Femur (tissue), 1 donor: Measurements from ENCODE around the gene ROBO2.

Experiments
- DNase-seq: peaks from one replicate; pipeline ENCODE4 v3.0.0-alpha.2; 2017

Gene ROBO2

DNA sequence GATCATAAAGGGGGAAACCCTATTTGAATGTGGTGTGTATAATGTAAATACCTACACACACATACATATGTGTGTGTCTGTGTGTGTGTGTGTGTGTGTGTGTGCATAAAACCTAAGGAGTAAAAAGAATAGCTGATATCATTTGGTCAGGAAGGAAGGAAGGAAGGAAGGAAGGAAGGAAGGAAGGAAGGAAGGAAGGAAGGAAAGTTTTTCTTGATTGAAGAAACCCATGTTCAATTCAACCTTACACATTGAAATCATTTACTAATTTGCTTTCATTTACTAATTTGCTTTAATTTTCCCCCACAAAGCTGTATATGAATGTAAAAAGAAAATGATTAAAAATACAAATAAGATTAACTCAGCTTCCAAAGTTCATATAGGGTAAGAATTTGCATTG, 386.6 kb downstream of the ROBO2 start:
- no peak for DNase-seq

- DNase-seq = no peak
Observed at GRCh38 chr3:77427528-77427927, 387.6 kb downstream of the ROBO2 start.

DNA sequence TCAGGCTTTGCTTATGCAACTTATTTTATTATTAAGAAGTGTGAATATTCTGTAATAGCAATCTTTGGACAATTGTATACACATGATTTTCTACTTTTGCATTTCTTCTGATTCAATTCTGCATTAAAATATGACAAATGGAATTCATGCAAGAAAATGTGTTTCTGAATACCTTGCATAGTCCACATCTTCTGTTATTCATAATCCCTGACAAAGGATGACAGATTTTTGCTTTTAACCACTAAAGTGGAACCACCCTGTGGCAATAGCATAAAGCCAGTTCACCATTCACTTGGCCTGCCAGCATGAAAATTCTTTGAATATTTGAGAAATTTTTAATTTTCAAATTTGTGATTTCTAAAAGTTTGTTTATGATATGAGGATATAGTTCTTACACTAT, 397.0 kb downstream of the ROBO2 start:
- DNase-seq = no peak

DNA sequence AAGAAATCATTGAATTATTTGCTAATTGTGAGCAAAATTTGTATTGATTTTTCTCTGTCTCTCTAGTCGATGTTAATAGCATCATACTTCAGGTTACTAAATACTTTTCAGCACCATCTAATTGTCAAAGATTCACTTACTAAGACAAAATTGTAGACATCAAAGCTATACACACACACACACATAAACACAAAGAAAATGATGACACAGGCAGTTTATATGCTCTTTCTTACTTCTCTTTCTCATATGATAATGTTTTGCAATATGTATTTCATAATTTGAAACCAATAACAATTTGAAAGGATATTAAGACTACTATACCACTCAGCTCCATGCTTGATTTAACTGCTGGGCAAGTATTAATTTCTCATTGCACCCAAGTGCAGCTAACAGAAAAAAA, 406.2 kb downstream of the ROBO2 start:
- no peak for DNase-seq

DNA sequence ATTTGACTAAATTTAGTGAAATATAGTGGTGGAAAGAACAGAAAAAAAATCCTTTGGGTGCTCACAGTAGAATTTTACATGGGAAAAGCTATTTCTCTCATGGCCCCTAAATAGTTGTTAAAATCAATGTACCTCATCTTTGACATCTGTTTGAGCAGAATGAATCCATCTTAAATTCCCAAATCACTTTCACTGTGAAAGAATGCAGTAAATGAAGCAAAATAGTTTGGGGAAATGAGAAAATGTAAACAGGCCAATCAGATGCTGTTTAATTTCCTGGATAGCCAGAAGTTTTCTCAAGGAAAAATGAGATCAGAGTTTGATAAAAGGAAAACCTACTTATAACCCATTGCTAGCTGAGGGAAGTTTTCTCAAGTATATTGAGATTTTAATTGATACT, 406.9 kb downstream of the ROBO2 start:
- DNase-seq = no peak

- DNase-seq = no peak
Observed at GRCh38 chr3:77449459-77450350, 409.8 kb downstream of the ROBO2 start.

DNA sequence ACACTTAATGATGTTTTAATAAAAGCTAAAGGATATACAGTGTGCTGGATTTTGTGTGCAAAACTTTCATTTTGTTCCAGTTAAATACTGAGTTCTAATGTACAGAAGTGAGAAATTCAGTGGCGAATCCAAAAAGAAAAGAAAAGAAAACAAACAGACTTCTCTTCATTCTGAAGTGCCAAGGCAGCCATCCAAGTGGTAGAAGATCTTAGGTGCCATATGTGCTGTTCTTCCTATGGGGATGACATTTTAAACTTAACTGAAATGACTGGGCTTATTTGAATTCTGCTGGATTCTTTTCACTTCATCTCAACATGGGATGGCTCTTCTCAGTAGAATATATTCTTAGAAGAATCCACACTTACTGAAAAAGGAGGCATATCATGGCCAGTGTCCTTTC, 416.5 kb downstream of the ROBO2 start:
- DNase-seq = no peak

DNA sequence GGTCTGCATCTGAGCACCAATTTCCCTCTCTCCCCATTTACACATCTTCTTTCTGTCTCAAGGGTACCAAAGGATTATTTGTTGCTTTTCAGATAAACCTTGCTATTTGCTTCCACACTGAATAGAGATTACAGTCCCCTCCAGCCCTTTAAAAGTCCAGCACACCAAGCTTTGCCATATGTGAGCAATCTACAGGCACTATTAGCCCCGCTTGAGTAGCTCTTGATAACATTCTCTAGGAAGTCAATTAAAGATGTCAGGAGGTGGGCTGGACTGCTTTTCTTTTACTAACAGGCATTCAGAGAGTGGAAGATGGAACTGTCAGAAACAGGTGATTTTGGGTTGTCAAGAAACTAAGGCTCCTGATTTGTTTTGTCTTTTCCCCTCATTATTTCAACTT, 417.0 kb downstream of the ROBO2 start:
- no peak for DNase-seq

GRCh38 chr3:77459926-77460325, 420.0 kb downstream of the ROBO2 start:
- DNase-seq = no peak

DNA sequence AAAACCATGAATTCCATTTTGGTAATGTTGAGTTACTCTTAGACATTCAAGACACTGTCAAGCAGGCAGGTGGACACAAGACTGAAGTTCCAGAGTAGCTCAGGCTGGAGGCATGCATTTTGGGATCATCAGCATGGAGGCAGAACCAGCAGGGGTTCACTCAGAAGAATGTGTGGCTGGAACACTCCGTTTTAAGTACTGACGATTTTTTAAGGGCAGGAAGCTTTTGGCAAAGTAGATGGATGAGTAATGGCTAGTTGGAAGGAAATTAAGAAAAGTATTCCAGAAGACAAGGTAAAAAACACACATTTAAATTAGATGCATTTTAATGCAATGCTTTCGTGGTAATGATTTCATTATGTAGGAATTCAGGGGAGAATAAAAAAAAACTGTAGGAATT, 420.4 kb downstream of the ROBO2 start:
- no peak for DNase-seq

GRCh38 chr3:77462951-77463350, 423.1 kb downstream of the ROBO2 start:
- DNase-seq = no peak

DNA sequence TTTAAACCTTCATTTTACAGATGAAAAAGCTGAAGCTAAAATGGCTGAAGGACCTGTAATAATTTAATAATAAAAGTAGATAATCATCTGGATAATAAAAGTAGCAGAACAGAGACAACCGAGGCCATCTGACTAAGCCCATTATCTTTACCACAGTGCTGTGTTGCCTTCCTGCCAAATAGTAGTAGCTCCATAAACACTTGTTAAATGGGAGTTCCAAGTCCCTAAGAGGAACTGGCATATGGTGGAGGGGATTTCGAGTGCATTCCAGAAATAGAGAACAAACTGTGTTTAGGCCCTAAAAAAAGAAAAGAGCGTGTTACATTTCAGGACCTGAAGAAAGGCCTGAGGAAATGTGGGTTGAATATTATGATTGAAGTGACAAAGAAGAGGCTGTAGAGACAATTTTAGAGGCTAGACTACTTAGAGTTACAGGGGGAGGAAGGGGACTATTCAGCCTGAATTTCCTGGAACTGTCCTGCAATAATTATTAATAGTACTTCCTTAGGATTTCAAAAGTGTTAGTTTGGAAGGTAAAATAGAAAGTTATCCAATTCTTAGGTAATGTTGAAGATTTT, 424.3 kb downstream of the ROBO2 start:
- no peak for DNase-seq

DNA sequence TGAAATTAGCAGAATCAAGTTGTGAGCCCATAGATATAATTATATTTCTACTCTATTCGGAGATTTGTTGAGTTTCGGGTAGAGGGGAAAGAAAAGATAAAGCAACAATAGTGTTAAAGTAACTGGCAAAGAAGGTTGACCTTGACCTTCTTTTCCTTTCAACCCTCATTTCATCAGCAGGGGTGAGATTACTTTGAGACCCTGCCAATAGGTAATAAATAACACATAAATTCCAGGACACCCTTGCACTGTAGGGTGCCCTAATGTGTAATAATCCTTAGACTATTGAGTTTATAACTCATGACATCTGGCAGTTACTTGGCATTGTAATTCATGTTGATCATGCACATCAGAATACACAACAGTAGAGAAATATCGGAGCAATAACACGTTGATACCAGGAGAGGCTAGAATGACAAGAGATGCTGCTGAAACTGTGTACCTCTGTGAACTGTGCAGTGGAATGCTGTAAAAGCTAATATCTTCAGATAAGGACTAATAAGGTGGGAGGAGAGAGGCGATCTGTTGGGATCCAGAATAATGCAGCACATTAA, 426.7 kb downstream of the ROBO2 start:
- DNase-seq = no peak

DNA sequence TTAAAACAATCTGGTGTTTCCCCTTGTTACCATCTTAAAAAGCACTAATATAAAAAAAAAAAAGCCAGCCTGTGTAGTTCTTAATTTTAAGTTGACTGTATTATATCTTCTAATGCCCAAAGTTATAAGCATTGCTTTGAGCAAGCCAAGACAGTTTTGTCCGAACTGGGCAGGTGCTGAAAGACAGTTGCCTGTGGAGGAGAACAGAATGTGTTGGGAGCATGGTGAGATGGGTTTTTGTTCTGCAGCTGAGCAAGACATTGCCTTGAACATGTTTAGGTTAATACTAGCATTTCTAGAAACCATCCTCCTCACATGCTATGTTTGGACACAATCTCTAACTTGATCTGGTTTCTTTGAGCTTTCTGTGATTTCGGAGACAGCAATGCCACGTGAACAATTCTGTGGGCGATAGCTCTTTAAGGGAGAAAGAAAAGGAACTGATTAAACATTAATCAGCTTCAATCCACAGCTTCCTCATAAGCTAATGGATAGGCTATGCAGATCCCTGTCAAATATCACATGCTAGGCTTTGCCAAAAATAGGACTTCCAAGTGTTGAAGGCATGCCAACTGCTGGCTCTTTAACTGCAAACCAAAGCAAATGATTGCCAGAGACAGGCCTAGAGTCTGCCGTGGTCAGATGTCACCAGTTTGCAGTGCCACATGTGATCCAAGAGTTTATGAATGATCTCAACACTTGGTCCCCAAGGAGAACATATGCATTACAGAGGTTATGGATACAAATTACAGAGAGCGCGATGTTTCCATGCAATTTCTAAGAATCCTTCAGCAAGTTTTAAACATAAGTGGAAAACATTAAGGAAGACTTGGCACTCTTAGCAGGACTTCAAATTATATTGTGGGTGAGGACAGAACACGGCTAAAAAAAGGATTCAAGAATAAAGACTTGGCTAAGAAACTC, 428.1 kb downstream of the ROBO2 start:
- peak; percentile 89 for DNase-seq

- peak; percentile 47 for DNase-seq
Observed at GRCh38 chr3:77468626-77469020, 428.7 kb downstream of the ROBO2 start.

DNA sequence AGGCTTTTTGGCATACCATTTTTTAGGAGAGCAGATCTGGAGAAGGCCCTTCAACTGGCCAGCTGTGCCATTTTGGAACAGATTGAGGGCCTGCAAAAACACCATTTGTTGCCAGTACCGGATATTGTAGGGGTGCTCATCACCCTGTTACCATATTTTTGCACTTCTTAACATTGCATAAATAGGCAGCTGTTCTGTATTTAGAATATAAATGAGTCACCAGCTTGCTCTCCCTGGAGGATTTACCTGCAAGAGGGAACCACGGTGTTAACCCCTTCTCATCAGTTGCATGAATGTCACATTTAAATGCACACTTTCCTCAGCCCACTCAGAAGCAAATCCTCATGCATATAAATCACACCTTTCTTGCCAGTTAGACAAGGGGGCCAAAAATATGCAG, 435.6 kb downstream of the ROBO2 start:
- DNase-seq = no peak

DNA sequence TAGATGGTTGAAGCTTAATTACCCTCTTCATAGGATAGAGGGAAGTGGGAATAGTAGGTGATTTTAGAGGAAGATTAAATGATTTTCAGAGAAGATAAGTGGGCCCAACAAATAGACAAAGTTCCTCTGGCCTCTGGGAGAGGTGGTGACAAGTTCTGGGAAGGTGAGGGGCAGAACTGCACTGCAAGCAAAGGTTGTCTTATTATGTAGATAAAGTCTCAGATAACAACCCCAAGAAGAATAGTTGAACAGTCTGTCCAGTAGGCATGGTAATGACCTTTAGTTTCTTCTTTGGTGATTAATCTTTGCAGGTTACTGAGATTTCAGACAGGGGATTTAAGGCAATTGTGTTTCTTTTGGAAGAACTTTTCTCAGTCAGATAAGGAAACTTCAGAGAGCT, 439.1 kb downstream of the ROBO2 start:
- DNase-seq = no peak

- DNase-seq = no peak
Observed at GRCh38 chr3:77489216-77489615, 449.3 kb downstream of the ROBO2 start.

DNA sequence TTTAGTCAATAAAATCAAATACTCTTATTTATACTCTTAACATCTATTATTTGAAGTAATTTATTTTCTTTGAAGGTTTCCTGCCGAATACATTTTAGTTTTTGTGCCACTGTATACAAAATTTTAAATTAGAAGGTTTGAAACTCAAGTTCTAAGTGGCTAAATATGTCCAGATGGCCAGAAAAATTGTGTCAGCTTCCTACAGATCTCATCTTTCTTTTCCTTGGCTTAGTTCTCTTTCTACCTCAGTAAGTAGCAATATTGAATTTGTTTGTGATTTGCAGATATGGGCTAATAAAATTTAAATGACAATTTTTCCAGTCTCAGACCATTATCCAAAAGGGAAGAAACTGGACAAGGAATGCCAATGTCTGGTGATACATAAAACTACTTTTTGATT, 452.1 kb downstream of the ROBO2 start:
- no peak for DNase-seq

- DNase-seq = no peak
Observed at GRCh38 chr3:77500721-77501120, 460.8 kb downstream of the ROBO2 start.

DNA sequence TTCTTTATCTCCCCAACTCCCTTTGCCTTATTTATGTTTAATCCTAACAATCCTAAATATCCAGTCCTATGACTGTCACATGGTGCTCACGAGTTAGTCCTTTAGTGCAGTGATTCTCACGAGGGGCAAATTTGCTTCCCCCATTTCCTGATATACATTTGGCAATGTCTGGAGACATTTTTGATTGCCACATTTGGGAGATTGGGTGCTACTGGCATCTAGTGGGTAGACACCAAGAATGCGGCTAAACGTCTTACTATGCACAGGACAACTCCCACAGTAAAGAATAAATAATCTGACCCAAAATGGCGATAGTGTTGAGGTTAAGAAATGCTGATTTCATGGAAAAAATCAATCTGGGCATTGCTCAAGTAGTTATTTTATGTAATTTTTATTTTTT, 466.5 kb downstream of the ROBO2 start:
- DNase-seq = no peak

- DNase-seq = no peak
Observed at GRCh38 chr3:77513542-77513941, 473.6 kb downstream of the ROBO2 start.

DNA sequence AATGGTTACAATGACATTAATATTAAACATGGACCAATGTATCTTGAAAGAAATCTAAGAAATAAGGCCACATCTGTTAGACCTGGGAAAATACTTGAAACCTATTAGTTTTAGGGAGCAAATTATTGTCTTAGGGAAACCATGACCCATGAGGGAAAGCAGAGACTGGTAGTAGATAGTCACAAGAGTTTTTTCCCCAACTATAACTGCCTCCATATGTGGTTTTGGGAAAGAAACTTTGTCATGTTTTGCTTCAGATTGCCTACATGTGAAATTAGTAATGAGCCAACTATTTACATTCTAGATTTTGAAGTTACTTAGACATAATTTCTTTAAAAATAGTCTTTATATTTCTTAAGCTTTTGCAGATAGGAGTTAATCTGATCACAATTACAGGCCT, 474.9 kb downstream of the ROBO2 start:
- DNase-seq = no peak
